ENCODE measurements around the gene SMARCE1.

- TF ChIP-seq TAF1 (IDR thresholded peaks at IDR 0.05; ENCODE audit: control insufficient read depth, extremely low read depth, insufficient read depth, low read length, severe bottlenecking), result no peak
- no peak for TF ChIP-seq POLR2A (conservative IDR thresholded peaks at IDR 0.05)
- TF ChIP-seq, protein P1, sequence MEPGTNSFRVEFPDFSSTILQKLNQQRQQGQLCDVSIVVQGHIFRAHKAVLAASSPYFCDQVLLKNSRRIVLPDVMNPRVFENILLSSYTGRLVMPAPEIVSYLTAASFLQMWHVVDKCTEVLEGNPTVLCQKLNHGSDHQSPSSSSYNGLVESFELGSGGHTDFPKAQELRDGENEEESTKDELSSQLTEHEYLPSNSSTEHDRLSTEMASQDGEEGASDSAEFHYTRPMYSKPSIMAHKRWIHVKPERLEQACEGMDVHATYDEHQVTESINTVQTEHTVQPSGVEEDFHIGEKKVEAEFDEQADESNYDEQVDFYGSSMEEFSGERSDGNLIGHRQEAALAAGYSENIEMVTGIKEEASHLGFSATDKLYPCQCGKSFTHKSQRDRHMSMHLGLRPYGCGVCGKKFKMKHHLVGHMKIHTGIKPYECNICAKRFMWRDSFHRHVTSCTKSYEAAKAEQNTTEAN (CRISPR knock-in tag; IDR thresholded peaks at IDR 0.05), result no peak
- TF ChIP-seq MAFG (tag; conservative IDR thresholded peaks at IDR 0.05), result no peak
- no peak for TF ChIP-seq CTCF (IDR thresholded peaks at IDR 0.05 in 2 of 3, conservative IDR thresholded peaks at IDR 0.05 in 1 of 3; ENCODE audit: insufficient read depth in 2 of 3, low read depth in 1 of 3, low read length in 3 of 3)
- no peak for TF ChIP-seq XRCC5 (IDR thresholded peaks at IDR 0.05; ENCODE audit: low read depth, low read length)
- no peak for TF ChIP-seq ZNF407 (IDR thresholded peaks at IDR 0.05; ENCODE audit: low read depth)
- TF ChIP-seq NRF1 (conservative IDR thresholded peaks at IDR 0.05 in 1 of 2, IDR thresholded peaks at IDR 0.05 in 1 of 2), result no peak
- TF ChIP-seq, protein P2, sequence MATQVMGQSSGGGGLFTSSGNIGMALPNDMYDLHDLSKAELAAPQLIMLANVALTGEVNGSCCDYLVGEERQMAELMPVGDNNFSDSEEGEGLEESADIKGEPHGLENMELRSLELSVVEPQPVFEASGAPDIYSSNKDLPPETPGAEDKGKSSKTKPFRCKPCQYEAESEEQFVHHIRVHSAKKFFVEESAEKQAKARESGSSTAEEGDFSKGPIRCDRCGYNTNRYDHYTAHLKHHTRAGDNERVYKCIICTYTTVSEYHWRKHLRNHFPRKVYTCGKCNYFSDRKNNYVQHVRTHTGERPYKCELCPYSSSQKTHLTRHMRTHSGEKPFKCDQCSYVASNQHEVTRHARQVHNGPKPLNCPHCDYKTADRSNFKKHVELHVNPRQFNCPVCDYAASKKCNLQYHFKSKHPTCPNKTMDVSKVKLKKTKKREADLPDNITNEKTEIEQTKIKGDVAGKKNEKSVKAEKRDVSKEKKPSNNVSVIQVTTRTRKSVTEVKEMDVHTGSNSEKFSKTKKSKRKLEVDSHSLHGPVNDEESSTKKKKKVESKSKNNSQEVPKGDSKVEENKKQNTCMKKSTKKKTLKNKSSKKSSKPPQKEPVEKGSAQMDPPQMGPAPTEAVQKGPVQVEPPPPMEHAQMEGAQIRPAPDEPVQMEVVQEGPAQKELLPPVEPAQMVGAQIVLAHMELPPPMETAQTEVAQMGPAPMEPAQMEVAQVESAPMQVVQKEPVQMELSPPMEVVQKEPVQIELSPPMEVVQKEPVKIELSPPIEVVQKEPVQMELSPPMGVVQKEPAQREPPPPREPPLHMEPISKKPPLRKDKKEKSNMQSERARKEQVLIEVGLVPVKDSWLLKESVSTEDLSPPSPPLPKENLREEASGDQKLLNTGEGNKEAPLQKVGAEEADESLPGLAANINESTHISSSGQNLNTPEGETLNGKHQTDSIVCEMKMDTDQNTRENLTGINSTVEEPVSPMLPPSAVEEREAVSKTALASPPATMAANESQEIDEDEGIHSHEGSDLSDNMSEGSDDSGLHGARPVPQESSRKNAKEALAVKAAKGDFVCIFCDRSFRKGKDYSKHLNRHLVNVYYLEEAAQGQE (IDR thresholded peaks at IDR 0.05; ENCODE audit: borderline replicate concordance), result no peak
- TF ChIP-seq, protein P2 (CRISPR knock-in tag; IDR thresholded peaks at IDR 0.05; ENCODE audit: low read depth), result no peak
Observed at GRCh38 chr17:40651939-40652338, 4.3 kb upstream of the SMARCE1 start.
